Hippocampal formation (tissue), 2 donors: ENCODE measurements around the gene PTPRK.

Source experiments
- DNase-seq, 2 donors: peaks; one replicate each; lab custom pipeline; 2025; lab: John Stamatoyannopoulos, UW

PTPRK gene

DNA sequence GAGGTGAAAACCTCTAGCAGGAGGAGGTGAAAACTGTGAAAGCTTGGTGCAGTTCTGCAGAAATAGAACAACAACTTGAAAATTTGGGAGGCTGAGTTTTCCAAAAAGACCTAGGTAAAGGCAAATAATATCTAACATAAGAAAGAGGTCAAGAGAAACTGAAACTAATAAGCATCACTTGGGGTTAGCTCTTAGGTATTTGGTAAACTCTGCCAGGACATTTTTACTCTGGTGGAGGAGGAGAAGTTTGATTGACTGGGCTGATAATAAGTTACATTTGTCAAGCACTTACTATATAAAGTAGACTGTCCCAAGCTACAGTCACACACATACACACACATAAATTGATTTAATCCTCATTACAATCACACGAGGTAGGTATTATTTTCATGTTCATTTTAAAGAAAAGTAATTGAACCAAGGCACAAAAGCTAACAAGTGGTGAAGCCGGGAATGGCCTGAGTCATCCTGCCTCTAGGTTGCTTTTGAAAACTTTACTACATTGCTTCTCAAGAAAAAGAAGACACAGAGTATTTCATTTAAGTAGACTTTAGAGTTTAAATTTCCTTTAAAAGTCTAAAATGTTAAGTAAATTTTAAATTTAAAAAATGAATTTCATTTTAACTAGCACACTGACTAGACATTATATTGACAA lies 275.5 kb downstream of the PTPRK start:
- no peak for DNase-seq

DNA sequence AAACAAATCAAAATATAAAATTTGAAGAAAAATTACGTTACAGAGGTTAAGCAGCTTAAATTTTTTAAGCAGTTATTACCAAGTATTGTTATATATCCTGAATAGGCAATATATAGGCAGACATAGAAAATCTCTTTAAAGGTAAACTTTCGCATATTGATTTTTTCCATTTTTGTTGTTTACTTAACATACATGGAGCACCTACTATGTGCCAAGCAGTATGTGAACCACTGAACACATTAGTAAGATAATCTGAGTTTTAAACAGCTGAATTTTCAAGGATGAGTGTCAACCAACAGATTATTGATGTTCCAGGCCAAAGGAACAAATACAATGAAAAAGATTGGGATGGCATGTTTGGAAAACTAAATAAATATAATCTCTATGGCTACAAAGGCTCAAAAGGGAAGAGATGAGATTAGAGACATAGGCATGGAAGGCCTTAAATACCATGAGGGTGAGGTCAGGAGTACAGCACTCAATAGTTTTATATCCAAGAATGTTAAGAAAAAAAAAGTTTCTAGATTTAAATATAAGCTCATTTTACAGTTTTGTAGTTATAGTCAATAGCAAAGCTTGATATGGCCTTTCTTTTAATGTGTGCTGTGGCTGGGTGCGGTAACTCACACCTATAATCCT lies 277.5 kb downstream of the PTPRK start:
- DNase-seq = no peak

DNA sequence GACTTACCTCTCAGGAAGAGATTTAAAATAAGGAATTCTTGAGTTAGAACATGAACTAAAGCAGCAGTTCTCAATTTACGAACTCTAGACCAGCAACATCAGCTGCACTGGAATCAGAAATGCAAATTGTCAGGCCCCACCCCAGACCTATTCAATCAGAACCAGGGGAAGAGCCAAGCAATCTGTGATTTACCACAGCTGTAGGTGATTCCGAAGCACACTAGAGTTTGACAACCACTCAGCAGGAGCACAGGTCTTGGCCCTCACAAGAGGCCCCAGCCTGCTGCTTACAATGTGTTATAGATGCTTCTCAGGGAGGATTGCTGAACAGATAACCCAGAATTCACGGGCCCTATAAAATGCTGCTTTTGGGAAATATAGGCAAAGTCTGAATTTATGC lies 279.2 kb downstream of the PTPRK start:
- no peak for DNase-seq

DNA sequence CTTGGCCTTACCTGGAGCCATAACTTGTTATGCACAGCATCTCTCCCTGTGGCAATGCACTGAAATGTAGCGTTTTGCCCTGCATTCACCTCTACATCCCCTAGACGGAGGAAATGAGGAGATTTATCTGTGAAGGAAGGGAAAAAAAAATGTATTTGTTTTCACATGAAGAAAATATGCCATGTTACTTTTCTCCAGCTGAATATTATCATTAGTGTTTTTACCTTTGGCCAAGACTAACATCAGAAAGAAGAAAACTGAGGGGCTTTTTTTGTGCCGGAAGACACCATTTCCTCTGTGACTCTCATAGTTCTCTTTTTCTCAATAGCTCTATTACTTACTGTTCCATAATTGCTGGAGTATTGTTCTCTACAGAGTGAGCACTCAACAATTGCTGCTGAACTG lies 280.4 kb downstream of the PTPRK start:
- no peak for DNase-seq

DNA sequence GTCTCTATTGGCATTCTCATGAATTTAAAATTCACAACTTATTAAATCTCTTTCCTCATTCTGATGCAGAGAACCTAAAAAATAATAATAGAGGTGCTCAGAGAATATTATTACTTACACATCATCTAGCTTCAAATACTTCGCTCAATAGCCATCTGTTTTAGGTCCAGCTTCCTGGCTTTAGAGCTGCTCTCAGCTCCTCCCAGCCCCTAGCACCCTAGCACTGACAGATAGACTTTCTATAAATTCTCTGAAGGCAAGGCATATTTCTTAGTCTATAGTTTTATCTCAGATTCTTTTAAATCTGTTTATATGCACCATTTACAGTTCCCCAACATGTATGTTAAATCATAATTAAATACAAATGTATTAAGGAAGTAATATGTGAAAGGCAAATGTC lies 281.3 kb downstream of the PTPRK start:
- DNase-seq = no peak

DNA sequence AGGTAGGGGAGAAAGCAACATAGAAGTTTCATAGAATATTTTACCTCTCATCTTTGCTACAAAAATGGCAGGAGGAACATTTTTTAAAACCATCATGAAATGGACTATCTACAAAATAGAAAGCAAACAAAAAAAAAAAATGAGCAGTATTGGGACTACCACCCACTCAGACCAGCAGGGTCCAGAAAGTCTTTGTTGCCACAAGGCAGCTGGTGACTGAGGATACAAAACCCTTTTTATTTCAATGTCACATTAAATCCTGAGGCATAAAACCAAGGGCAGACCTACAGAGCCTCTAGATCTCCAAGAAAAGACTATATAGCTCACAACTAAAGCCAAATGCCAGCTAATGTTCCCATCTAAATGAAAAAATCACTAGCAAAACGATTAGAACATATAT lies 282.2 kb downstream of the PTPRK start:
- DNase-seq = peak in 1 of 2 donors; percentile 47

DNA sequence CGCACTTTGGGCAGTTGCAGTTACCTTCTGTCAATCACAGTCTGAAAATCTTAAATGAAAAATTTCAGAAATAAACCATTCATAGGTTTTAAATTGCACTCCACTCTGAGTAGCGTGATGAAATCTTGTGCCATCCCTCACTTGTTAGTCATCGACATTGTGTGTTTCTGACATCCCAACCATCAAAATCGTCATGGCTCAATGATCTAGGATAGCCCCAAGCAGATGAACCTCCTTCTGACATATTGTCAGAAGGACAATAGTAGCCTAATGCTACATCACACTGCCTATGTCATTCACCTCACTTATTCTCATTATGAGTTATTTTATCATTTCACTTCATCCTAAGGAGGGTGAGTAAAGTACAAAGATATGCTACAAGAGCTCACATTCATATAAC lies 284.8 kb downstream of the PTPRK start:
- DNase-seq = no peak

DNA sequence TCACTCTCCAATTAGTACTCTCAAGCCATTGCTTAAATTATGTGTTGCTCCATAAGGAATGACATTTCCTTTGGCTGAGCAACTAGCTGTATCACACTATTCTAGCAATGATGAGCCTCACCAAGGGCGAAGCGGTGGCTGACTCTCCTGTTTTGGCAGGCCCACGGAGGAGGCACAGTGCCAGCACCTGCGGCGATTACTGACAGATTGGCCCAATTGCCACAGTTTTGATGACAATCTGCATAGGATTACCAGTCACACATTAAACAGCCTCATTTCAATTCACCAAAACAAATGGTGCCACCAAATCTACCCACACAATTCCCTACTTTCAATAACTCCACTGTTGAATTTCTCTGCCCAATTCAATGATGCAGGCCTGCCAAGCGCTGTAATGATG lies 286.9 kb downstream of the PTPRK start:
- DNase-seq = no peak

DNA sequence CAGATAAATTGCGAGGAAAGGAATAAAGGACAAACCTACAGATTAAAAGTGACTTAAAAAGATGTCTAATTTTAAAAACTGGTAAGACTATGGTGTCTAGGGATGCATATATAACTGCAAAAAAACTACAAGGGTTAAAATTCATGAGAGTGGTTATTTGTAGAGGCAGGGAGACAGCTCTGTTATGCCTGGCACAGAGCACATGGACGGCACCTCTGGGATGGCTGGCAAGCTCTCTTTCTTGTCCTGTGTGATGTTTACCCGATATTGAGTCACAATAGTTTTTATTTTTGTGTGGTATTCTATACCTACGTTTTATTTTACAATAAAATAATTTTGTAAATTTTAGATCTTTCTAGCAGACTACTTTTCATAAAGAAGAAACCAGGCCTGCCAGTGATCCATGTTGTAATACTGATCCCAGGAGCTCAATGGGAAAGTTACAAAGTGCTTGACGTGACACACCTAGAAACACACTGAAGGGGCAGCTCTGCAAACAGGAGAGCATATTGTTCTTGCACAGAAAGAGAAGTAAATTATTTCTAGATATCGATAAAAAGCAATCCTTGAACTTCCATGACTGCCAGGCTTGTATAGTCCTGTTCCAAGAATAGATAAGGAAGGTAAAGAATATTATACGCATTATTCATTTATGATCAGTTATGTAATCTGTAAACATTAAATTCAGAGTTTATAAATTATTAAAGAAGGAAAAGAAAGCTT lies 290.0 kb downstream of the PTPRK start:
- DNase-seq = no peak

DNA sequence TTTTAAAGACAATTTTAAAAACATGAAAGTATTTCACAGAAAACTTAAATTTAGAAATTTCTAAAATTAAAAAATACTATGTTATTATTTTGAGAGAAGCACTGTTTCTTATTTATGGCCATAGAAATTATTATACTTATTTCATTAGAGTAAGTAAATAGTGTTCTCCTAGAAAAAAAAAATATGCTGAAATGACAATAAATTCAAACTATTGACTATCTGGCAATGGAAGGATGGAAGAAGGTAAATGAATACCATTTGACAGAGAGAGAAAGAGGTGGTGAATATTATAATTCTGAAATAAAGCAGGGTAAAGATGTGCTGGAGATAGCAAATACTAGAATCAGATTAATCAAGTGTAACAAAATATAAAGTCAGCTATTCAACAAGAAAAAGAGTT lies 294.8 kb downstream of the PTPRK start:
- no peak for DNase-seq

DNA sequence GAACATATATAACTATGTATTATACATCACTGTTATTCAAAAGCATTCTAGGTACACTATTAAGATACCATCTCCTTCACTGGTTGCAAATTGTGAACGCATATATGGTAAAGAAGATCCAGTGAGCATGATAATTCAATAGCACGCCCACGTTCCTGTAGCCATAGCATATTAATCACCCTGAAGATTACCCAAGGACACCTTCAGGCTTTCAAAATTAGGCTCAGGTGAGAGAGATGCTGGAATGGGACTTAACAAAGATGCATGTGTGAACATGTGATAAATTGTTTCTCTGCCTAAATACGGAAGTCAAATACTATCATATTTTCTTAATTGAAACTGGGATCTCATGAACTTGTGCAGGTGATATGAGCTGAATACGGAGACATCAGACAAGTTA lies 303.5 kb downstream of the PTPRK start:
- DNase-seq = no peak

DNA sequence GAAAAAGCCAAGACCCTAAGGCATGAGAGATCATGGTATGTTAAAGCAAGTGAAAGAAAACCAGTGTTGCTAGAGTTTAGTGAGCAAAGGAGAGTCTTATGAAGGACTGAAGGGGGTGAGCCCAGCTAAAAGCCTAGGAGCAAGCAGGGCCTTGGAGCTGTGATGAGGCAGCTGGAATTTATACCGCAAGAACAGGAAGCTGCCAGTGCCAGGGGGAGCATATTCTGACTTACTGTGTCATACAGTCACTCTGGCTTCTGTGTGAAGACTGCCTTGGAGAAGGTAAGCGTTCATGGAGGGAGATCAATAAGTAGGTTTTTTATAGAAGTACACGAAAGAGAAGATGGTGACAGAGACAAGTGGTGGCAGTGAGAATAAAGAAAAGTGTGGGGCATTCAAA lies 310.6 kb downstream of the PTPRK start:
- DNase-seq = no peak

DNA sequence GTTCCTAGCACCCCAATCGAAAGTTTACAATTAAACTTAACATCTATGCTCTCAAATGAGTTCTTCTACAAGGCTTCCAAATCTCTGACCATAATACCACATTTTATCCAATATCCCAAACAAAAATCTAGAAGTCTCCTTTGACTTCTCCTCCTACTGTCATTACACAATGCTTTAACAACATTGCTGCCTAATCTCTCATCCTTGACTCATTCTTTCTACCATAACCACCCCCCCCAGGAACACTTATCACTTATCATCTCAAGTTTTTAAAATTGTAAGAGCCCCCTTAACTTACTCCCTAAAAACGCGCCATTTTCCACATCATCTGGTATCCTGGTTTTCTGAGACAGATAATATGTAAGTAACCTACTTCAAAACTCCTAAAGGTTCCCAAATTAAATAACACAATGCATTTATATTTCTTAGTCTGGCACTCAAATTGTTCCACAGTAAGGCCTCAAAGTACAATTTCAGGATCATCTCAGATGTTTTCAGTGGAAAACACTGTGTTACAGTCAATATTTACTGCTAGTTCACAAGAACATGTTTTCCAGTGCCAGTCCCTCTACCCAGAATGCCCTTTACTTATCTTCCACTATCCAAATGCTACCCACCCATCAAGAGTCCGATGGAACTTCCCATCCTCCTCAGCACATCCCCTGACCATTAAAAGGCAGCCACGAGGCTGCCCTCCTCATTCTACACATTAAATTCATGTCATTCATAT lies 311.4 kb downstream of the PTPRK start:
- no peak for DNase-seq

DNA sequence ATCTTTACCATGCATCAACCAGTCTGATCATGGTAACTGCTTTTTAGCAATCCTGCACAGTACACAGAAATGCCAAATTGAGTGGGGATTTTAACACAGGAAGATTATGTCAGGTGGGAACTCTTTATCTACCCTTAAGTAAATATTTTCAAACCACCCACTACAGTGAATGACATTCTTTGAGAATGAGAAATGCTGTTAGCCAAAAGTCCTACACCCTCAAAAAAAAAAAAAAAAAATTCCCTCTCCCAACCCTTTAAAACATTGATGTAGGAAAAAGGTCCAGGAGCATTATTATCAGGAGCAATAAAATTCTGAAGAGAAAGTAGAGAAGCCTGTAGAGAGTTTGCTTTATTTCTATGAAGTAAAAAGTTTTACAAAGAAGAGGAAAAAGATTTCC lies 312.3 kb downstream of the PTPRK start:
- no peak for DNase-seq

DNA sequence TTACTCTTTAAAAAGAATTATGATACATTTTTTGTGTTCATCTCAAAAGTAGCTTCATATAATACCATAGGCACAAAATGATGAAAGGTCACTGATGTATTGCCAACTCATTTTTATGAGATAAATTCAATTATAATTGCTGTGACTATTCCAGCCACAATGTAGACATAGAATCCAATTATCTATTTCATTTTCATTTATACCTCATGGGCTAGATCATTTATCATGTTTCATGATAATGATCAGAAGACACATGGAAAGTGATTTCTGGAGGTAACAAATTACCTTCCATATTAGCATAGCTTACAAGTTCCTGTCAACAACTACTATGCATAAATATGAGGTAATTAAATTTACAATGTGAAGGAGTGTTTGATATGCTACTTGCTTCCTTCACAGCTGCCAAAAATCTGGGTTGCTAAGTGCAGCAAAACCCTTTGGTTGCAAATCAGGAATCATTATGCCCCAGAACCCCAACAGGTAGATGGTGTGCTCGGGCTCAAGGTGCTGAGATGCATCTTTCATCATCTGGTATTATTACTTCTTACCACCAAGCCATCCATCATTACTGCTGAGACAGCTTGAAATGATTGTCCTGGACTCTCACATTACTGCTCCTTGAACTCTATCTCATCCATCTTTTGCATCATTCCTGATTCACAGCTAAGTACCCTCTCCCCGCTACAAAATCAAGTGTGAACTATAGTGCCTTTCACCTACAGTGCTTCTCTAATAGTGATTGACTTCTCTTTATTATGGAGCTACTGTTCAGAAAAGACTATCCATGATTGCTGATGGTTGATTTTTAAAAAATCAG lies 313.6 kb downstream of the PTPRK start:
- DNase-seq = no peak

DNA sequence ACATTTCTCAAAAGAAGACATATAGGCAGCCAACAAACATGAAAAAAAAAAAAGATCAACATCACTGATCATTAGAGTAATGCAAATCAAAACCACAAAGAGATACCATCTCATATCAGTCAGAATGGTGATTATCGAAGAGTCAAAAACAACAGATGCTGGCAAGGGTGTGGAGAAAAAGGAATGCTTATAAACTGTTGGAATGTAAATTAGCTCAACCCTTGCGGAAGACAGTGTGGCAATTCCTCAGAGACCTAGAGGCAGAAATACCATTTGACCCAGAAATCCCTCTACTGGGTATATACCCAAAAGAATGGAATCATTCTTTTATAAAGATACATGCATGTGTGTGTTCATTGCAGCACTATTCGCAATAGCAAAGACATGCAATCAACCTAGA lies 315.8 kb downstream of the PTPRK start:
- DNase-seq = no peak

DNA sequence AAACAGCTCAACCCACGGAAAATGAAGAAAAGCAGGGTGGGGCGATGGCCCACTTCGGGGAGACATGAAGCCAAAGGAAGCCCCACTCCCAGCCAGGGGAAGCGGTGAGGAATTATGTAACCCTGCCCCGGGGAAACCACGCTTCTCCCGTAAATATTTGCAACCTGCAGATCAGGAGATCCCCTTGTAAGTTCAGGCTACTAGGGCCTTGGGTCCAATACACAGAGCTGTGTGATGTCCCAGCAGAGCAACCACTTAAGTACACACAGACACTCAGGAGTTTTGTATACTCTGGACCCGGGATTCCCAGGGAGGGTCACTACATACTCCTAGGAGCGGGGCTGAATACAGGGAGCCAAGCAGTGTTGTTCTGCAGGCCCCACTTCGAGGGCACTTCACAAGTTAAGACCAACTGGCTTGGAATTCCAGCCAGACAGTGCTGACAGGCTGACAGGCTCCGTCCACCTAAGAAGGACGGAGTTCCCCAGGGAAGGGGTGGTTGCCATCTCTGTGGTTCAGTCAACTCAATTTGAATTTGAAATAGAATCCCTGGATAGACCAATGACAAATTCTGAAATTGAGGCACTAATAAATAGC lies 318.1 kb downstream of the PTPRK start:
- no peak for DNase-seq

DNA sequence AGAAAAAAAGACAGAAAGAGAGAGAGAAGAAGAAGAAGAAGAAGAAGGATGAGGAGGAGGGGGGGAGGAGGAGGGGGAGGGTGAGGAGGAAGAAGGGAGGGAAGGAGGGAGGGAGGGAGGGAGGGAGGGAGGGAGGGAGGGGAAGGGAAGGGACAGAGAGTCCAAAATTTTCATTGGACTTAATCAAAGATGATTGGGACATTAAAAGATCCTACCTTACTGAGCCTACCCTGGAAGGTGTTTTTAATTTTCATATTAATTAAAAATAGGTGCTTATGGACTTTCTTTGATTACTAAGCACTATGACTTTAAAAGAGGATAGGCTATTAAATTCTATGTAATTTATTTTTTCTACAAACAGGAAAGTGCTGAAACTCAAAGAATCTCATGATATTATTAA lies 319.6 kb downstream of the PTPRK start:
- no peak for DNase-seq

DNA sequence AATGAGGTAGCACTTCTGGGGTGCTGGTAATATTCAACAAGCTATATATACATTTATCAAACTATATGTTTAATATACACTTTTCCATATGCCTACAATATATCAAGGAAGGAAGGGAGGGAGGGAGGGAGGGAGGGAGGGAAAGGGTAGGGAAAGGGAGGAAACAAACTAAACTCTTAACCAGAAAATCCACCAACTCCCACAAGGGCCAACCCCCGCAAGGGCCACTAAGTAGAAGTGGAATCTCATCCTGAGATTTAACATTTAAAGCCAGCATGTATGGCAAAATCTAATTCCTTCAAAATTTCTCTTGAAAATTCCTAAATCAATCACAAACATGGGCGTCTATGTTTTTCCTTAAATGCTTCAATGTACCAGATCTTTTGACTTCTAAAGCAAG lies 320.9 kb downstream of the PTPRK start:
- DNase-seq = no peak

DNA sequence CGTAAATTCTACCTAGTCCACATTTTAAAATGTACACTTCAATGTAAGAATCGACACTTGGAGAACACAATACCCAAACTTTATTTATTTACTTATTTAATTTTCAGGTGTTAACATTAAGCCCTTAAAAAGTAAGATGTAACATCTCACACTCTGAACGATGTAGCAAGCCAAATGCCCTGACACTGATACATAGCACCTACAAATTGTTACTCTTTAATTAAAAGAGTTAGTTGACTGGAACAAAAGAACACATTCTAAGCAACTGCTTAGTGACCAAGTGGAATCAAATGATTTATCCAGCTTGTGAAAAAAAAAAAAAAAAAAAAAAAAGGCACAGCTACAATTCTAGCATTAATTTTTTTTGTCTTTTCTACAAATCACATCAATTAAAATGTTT lies 327.4 kb downstream of the PTPRK start:
- no peak for DNase-seq

DNA sequence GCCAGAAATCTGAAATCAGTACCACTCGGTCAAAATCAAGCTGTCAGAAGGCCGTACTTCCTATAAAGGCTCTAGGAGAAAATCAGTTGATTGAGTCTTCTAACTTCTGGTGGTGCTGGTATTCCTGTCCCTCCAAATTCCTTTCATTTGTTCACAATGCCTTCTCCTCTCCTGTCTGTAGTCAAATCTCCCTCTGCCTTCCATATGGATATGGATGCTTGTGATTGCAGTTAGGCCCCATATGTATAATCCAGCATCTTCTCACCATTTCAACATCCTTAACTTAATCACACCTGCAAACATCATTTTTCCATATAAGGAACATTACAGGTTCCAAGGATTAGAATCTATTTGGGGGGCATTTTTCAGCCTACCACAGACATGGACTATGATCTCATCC lies 331.7 kb downstream of the PTPRK start:
- DNase-seq = no peak

DNA sequence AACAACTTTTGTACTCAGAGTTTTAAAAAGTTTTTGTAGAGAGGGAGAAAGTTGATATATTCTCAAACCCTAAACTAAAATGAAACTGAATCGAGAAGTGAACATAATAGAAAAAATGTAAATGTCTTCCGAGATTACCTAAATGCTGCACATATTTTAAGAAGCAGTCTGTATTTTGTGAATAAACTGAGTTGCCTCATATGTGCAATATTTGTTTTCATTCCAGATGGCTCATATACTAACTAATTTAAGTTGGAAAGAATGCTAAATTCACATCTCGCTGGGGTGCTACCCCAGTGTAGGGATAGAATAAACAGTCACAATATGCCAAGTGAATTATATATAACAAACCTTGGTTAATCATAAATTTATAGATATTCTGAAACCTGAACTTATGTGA lies 333.7 kb downstream of the PTPRK start:
- DNase-seq = no peak
